Measurements from ENCODE around the gene IFT74.

Gene IFT74

DNA sequence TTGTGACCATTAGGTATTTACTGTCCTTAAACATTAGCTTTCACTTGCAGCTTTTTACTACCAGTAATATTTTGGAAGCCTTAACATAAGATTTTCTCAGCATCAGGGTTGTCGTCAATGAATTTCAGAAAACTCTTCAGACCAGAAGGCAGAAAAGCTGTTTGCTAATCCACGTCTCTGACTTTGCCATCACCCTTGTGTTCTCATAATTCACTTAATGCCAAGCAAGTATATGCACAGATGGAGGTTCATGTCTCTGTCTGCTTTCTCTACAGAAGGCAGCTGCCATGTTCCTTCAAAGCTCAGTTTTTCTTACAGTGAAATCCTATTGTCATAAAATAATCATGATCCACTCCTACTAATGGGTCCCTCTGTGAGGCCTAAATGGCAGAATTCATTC lies 87.0 kb downstream of the IFT74 start:
- DNase-seq (ENCODE audit: extremely low read depth, low read depth), result no peak
- TF ChIP-seq, protein P1, sequence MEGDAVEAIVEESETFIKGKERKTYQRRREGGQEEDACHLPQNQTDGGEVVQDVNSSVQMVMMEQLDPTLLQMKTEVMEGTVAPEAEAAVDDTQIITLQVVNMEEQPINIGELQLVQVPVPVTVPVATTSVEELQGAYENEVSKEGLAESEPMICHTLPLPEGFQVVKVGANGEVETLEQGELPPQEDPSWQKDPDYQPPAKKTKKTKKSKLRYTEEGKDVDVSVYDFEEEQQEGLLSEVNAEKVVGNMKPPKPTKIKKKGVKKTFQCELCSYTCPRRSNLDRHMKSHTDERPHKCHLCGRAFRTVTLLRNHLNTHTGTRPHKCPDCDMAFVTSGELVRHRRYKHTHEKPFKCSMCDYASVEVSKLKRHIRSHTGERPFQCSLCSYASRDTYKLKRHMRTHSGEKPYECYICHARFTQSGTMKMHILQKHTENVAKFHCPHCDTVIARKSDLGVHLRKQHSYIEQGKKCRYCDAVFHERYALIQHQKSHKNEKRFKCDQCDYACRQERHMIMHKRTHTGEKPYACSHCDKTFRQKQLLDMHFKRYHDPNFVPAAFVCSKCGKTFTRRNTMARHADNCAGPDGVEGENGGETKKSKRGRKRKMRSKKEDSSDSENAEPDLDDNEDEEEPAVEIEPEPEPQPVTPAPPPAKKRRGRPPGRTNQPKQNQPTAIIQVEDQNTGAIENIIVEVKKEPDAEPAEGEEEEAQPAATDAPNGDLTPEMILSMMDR (IDR thresholded peaks at IDR 0.05; ENCODE audit: low read depth, low read length), result no peak

DNA sequence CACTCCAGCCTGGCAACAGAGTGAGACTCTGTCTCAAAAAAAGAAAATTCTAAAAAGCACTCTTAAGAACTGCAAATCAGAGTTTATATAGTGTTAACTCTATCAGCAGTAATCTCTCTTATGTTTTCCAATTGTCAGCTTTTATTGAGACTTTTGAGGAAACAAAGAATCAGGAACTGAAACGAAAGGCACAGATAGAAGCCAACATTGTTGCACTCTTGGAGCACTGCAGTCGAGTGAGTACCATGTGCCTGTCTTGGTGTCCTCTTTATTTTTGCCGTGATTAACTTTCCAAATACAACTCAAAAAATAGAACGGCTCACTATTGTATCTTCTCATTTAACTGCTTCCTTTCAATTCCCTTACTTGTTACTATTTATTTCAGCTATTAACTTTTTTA lies 90.9 kb downstream of the IFT74 start:
- TF ChIP-seq, protein P1 (IDR thresholded peaks at IDR 0.05; ENCODE audit: low read depth, low read length), result no peak
- no peak for DNase-seq (ENCODE audit: extremely low read depth, low read depth)

GRCh38 chr9:27053369-27054022 lies 97.3 kb downstream of the IFT74 start:
- TF ChIP-seq, protein P1 (IDR thresholded peaks at IDR 0.05; ENCODE audit: low read depth, low read length), result no peak
- no peak for DNase-seq (ENCODE audit: extremely low read depth, low read depth)

DNA sequence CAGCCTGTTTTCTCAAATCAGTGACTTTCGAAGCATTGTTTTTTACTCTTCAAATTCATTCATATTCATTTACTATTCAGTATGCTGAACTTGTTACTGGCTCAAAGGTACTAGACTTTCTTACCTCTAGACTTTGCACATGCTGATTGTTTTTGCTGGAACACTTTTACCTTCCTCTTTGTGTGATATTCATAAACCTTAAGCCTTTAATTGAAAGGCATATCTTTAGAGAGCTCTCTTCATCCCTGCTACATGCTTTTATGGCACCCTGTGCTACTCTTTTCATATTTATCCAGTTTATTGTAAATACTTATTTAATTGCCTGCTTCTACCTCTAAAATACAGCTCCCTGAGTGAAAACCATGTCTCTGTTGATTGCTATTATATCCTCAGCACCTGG lies 97.9 kb downstream of the IFT74 start:
- TF ChIP-seq, protein P1 (IDR thresholded peaks at IDR 0.05; ENCODE audit: low read depth, low read length), result no peak
- no peak for DNase-seq (ENCODE audit: extremely low read depth, low read depth)

GRCh38 chr9:27054841-27055240 lies 98.6 kb downstream of the IFT74 start:
- TF ChIP-seq, protein P1 (IDR thresholded peaks at IDR 0.05; ENCODE audit: low read depth, low read length), result no peak
- no peak for DNase-seq (ENCODE audit: extremely low read depth, low read depth)

GRCh38 chr9:27059412-27059811 lies 103.2 kb downstream of the IFT74 start:
- TF ChIP-seq, protein P1 (IDR thresholded peaks at IDR 0.05; ENCODE audit: low read depth, low read length), result no peak

DNA sequence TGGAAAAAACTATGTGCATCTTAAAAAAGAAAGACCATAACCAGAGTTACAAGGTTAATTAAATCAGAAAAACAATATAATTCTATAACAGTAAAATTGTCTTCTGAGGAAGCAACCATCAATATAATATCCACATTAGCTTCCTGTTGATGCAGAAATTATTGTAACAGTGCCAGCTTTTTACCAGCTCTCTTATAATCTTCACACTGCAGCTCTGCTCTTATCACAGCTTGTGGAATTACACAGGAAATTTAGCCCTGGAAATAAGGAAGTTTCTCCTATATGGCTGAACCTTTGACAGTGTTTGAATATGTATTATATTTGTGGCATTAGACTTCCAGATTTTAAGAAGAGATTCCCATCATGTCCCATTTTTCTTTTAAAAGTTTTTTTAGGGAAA lies 103.7 kb downstream of the IFT74 start:
- TF ChIP-seq, protein P1 (IDR thresholded peaks at IDR 0.05; ENCODE audit: low read depth, low read length), result no peak
- DNase-seq (ENCODE audit: extremely low read depth, low read depth), result no peak

More at GRCh38 chr9:27059412-27059811, 103.2 kb downstream of the IFT74 start:
- no peak for DNase-seq (ENCODE audit: extremely low read depth, low read depth)
